HG03571 (cell line): ENCODE measurements around the gene KCNQ1.

Experiments used
- ATAC-seq: cut with Tn5 transposase; IDR thresholded peaks from one replicate; pipeline ENCODE4 v1.9.1; 2021; ENCODE audit not compliant: unreplicated experiment

Gene KCNQ1

DNA sequence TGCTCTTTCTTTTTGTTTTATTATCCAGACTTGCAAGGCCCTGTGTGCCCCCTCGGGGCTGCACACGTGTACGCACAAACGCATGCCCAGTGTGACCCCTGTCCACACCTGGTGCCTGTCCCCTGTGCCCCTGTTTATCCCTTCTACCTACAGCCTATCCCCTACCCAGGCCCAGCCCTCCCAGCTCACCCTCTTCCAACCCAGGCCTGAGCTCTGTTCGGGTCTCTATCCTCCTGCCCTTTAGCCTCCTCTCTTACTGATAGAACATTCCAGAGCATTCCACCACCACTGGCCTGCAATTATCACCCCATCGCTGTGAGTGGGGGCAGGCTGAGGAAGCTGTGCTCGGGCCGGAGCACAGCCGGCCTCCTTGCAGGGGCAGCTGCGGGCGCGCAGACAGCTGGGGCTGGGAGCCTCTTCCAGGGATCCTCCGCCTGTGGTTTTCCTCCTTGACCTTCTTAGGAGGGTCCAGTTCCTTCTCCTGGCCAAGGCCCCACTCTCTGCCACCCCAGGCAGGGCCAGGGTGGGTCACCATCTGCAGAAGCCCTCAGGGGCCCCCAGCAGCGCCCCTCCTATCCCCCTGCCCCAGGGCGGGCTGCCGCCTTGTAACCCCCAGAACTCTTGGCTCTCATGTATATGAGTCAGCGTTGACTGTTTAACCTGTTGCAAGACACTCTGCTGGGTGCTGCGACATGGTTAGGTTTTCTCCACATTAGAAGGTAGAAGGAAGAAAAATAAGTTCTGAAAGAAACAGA lies 296.7 kb downstream of the KCNQ1 start:
- no peak for ATAC-seq

DNA sequence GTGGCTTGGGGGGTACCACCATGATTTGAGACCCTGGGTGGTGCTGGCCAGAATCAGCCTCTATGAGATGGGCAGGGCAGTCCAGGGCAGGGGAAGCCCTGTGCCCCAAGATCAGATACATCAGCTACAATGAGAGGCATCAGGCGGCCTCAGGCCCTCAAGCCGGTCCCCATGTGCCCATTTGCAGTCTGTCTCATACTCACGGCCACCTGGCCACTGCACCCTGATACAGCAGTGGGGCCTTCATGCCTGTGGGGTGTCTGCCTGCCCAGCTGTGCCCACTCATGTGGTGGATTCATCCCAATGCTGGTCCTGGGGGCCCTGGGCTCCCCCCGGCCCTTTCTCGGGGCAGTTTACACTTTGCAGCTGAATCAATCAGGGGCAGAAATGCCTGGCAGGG lies 297.4 kb downstream of the KCNQ1 start:
- ATAC-seq = no peak

DNA sequence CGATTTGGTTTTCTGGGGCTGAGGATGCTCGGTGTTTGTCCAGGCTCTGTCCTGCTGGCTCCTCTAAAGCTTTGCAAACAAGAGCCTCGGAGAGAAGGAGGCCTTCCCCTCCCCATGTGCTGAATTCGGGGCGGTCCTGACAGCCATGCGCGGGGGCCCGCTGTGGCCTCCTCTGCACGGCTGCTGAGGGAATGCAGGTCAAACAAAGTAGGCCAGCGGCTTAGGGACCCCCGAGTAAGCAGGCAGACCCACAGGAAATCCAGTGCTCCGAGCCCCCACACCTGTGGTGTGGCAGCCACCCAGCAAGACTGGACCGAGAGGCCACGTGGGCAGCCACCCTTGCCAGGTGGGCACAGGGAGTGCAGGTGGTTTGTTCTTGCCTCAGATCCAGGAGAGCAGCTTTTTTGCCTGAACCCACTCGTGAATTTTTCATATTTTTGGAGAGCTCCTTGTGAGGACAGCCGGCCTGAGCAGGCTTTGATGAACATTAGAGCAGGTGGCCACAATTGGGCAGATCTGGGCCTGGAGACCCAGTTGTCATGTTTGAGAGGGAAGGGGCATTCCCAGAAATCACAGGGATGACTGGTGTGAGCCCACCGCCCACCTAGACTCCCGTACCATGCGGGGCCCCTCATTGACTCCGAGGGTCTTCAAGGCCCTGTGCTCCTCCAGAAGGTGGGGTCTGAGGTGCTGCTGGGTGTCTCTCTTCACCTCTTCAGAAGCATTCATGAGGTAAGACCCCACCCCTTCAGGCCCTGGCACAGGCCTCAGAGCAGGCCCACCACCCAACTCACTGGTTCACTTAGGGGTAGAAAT lies 298.0 kb downstream of the KCNQ1 start:
- no peak for ATAC-seq

DNA sequence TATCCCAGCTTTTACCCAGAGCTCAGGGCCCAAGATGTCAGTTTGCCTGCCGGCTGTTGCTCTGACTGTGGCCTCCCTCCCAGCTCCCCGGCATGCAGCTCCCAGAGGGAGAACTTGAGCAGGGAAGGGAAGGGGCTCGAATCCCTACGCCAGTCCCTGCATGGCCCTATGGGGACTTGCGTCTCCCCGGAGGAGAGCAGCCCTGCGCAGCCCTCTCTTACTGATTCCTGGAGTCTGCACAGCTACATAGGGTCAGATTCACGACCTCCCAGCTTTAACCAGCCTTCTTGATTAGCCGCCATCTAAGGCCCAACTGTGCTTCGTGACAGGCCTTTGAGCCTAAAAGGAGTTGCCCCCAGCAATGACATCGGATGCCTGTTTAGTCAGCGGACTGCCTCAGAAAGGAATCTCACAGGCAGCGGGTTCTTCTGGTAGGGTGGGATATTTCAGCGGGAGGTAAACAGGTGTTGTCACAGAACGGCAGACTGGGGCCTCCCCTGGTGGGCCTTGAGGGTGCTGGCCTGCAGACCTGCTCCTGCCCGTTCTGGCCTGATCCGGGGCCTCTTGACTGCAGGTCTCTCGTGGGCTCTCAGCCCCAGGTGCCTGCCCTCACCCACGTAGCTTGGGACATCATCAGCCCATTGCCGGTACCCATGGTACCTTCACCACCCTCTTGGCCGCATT lies 298.8 kb downstream of the KCNQ1 start:
- no peak for ATAC-seq

GRCh38 chr11:2744166-2744565 lies 299.4 kb downstream of the KCNQ1 start:
- ATAC-seq = no peak

DNA sequence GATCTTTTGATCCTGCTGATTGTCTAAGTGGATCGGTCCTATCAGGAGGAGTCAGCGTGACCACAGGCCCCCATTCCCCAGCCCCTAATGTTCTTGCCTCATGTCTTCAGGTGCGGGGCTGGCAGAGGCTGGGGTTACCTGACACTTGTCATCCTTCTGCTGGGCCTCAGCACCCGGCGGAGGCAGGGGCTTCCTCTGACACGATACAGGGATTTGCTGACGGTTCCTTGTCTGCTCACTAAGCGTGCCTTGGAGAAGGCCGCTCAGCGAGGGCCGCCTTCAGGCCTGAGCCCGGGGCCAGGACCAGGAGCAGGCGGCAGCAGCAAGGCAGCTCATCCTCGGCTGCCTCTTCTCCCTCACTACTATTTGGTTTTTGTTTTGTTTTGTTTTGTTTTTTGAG lies 300.7 kb downstream of the KCNQ1 start:
- no peak for ATAC-seq

GRCh38 chr11:2746401-2747247 lies 301.8 kb downstream of the KCNQ1 start:
- no peak for ATAC-seq

- ATAC-seq = no peak
These were observed 302.6 kb downstream of the KCNQ1 start for GRCh38 chr11:2747248-2748027.

GRCh38 chr11:2748061-2748813 lies 303.4 kb downstream of the KCNQ1 start:
- no peak for ATAC-seq

GRCh38 chr11:2748814-2749554 lies 304.2 kb downstream of the KCNQ1 start:
- ATAC-seq = no peak

DNA sequence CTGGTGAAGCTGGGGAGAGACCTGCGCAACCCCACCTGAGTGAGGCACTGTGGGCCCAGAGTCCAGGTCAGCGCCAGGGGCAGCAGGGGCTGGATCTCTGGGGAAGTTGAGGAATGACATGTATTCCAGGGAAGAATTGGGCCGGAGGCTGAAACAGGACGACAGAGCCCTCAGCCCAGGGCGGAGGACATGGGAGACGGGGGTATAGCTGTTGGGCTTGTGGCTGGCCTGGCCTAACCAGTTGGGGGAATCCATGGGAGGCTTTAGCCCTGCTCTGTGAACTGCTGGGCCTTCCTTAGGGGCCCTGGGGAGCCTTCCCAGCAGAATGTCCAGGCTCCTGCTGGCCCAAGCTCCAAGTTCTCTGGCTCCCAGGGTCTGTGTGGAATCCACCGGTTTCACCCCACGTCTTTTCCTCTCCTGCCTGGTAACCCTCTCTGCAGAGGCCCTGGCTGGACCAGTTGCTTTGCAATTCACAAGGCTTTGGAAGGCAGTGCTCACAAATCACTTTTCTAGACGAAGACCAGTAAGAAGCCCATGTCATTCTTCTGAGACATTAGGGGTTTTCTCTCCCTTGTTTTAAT lies 305.4 kb downstream of the KCNQ1 start:
- no peak for ATAC-seq

- ATAC-seq = no peak
These were observed 306.1 kb downstream of the KCNQ1 start for GRCh38 chr11:2750682-2751522.

GRCh38 chr11:2751523-2752203 lies 306.9 kb downstream of the KCNQ1 start:
- no peak for ATAC-seq

GRCh38 chr11:2752204-2752770 lies 307.5 kb downstream of the KCNQ1 start:
- no peak for ATAC-seq

- ATAC-seq = no peak
These were observed 308.1 kb downstream of the KCNQ1 start for GRCh38 chr11:2752923-2753322.

GRCh38 chr11:2754008-2754407 lies 309.2 kb downstream of the KCNQ1 start:
- no peak for ATAC-seq

GRCh38 chr11:2755071-2755470 lies 310.3 kb downstream of the KCNQ1 start:
- no peak for ATAC-seq
